ENCODE results near the gene PCDHB16. TPM values are rescaled to one million over a fixed set of nuclear protein-coding genes. Genes with fewer than 3 reads are reported as not detected.
A peak's percentile ranks its signal among the peaks of the same experiment; 100 is the strongest.
"Not testable (repeated sequence)": the region's sequence is repeated elsewhere in the genome, so short reads cannot be mapped to it uniquely, and the experiment has no call there.

The PCDHB16 gene
- total RNA-seq, 1 donor = 0.36 TPM

DNA sequence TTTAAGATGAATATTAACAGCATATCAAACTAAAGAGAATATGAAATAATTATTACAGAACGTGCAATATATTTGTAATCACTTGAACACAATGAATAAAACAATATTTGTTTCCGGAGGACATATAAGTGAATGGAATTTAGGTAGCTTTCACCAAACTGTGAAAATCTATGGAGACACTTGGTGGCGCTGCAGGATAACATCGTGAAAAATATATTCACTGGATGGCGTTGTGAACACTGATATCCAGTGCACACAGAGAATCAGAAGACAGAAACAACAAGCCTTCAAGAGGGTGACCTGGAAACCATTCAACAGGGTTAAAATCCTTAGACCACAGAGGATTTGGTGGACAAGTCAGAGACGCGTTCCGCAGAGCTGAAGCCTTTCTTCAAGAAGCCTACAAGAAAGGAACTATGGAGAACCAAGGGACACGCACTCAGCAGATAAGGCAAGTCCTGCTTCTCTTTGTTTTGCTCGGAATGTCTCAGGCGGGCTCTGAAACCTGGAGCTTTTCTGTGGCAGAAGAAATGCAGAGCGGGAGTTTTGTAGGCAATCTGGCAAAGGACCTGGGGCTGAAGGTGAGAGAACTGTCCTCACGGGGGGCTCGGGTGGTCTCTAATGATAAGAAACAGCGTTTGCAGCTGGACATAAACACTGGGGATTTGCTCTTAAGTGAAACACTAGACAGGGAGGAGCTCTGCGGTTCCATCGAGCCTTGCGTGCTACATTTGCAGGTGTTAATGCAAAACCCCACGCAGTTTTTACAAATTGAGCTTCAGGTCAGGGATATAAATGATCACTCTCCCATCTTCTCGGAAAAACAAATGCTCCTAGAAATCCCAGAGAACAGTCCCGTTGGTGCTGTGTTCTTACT is 17.4 kb downstream of the PCDHB16 start, which contains the start of gene PCDHB11:
PCDHB11 (plus strand) TSS at position 269 of the 877 bp plus-strand sequence; CDS start at position 417, 148 bp downstream.
- no peak within 1 kb of the TSS for H3K4me3 ChIP-seq (ENCODE audit: low read depth, low read length)
- DNase-seq (ENCODE audit: low read depth) = no peak
- TF ChIP-seq, protein P1, sequence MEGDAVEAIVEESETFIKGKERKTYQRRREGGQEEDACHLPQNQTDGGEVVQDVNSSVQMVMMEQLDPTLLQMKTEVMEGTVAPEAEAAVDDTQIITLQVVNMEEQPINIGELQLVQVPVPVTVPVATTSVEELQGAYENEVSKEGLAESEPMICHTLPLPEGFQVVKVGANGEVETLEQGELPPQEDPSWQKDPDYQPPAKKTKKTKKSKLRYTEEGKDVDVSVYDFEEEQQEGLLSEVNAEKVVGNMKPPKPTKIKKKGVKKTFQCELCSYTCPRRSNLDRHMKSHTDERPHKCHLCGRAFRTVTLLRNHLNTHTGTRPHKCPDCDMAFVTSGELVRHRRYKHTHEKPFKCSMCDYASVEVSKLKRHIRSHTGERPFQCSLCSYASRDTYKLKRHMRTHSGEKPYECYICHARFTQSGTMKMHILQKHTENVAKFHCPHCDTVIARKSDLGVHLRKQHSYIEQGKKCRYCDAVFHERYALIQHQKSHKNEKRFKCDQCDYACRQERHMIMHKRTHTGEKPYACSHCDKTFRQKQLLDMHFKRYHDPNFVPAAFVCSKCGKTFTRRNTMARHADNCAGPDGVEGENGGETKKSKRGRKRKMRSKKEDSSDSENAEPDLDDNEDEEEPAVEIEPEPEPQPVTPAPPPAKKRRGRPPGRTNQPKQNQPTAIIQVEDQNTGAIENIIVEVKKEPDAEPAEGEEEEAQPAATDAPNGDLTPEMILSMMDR (IDR thresholded peaks at IDR 0.05; ENCODE audit: insufficient read depth, low read length) = no peak

DNA sequence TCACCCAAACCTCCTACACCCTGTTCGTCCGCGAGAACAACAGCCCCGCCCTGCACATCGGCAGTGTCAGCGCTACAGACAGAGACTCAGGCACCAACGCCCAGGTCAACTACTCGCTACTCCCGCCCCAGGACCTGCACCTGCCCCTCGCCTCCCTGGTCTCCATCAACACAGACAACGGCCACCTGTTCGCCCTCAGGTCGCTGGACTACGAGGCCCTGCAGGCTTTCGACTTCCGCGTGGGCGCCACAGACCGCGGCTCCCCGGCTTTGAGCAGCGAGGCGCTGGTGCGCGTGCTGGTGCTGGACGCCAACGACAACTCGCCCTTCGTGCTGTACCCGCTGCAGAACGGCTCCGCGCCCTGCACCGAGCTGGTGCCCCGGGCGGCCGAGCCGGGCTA is 18.9 kb downstream of the PCDHB16 start:
- not testable (repeated sequence) for H3K4me3 ChIP-seq (ENCODE audit: low read depth, low read length); DNase-seq (ENCODE audit: low read depth)

DNA sequence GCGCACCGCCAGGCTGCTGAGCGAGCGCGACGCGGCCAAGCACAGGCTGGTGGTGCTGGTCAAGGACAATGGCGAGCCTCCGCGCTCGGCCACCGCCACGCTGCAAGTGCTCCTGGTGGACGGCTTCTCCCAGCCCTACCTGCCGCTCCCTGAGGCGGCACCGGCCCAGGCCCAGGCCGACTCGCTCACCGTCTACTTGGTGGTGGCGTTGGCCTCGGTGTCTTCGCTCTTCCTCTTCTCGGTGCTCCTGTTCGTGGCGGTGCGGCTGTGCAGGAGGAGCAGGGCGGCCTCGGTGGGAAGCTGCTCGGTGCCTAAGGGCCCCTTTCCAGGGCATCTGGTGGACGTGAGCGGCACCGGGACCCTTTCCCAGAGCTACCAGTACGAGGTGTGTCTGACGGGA is 19.5 kb downstream of the PCDHB16 start:
- DNase-seq (ENCODE audit: low read depth); H3K4me3 ChIP-seq (ENCODE audit: low read depth, low read length): not testable (repeated sequence)

DNA sequence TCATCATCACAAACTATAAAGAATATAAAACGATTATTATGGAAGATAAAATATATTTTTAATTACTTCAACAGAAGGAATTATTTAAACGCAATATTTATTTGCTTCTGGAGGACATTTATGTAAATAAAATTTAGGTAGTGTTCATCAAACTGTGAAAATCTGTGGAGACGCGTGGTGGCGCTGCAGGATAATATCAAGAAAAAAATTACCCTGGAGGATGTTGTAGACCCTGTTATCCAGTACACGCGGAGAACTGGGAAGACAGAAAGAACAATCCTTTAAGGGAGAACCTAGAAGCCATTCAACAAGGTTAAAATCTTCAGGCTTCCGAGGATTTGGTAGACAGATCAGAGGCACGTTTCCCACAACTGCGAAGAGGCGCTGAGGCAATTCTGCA is 26.3 kb downstream of the PCDHB16 start, which contains the start of gene PCDHB12:
PCDHB12 (plus strand) TSS at position 242 of the 400 bp plus-strand sequence. CDS start 189 bp downstream, outside the sequence.
- H3K4me3 ChIP-seq (ENCODE audit: low read depth, low read length) = no peak within 1 kb of the TSS
- no peak for DNase-seq (ENCODE audit: low read depth)
- TF ChIP-seq, protein P1 (IDR thresholded peaks at IDR 0.05; ENCODE audit: insufficient read depth, low read length) = no peak

DNA sequence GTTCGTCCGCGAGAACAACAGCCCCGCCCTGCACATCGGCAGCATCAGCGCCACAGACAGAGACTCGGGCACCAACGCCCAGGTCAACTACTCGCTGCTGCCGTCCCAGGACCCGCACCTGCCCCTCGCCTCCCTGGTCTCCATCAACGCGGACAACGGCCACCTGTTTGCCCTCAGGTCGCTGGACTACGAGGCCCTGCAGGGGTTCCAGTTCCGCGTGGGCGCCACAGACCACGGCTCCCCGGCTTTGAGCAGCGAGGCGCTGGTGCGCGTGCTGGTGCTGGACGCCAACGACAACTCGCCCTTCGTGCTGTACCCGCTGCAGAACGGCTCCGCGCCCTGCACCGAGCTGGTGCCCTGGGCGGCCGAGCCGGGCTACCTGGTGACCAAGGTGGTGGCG is 28.1 kb downstream of the PCDHB16 start:
- not testable (repeated sequence) for H3K4me3 ChIP-seq (ENCODE audit: low read depth, low read length); DNase-seq (ENCODE audit: low read depth)

DNA sequence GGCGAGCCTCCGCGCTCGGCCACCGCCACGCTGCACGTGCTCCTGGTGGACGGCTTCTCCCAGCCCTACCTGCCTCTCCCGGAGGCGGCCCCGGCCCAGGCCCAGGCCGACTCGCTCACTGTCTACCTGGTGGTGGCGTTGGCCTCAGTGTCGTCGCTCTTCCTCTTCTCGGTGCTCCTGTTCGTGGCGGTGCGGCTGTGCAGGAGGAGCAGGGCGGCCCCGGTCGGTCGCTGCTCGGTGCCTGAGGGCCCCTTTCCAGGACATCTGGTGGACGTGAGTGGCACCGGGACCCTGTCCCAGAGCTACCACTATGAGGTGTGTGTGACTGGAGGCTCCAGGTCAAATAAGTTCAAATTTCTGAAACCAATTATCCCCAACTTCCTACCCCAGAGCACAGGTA is 28.7 kb downstream of the PCDHB16 start:
- not testable (repeated sequence) for H3K4me3 ChIP-seq (ENCODE audit: low read depth, low read length); DNase-seq (ENCODE audit: low read depth)

DNA sequence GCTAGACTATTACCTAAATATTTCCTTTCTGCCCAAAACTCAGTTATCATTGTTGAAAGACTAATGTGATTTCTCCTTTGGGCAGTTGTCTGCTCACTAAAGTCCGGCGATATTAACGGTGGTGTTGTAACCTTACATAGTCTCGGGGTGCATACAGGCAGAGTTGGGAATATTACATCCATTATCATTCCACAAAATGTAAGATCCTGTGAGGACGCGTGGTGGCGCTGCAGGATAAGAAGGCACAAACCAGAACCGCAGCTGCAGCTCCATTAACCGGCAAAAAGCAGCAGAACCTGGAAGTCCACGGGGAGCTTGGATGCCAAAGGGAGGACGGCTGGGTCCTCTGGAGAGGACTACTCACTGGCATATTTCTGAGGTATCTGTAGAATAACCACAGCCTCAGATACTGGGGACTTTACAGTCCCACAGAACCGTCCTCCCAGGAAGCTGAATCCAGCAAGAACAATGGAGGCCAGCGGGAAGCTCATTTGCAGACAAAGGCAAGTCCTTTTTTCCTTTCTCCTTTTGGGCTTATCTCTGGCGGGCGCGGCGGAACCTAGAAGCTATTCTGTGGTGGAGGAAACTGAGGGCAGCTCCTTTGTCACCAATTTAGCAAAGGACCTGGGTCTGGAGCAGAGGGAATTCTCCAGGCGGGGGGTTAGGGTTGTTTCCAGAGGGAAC is 31.6 kb downstream of the PCDHB16 start, which contains the start of gene PCDHB13:
PCDHB13 (plus strand) TSS at position 264 of the 684 bp plus-strand sequence; CDS start at position 469, 205 bp downstream.
- peak; percentile 9 for DNase-seq (ENCODE audit: low read depth)
- not testable (repeated sequence) for H3K4me3 ChIP-seq (ENCODE audit: low read depth, low read length)

DNA sequence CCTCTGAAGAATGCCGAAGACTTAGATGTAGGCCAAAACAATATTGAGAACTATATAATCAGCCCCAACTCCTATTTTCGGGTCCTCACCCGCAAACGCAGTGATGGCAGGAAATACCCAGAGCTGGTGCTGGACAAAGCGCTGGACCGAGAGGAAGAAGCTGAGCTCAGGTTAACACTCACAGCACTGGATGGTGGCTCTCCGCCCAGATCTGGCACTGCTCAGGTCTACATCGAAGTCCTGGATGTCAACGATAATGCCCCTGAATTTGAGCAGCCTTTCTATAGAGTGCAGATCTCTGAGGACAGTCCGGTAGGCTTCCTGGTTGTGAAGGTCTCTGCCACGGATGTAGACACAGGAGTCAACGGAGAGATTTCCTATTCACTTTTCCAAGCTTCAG is 32.4 kb downstream of the PCDHB16 start:
- not testable (repeated sequence) for H3K4me3 ChIP-seq (ENCODE audit: low read depth, low read length)

DNA sequence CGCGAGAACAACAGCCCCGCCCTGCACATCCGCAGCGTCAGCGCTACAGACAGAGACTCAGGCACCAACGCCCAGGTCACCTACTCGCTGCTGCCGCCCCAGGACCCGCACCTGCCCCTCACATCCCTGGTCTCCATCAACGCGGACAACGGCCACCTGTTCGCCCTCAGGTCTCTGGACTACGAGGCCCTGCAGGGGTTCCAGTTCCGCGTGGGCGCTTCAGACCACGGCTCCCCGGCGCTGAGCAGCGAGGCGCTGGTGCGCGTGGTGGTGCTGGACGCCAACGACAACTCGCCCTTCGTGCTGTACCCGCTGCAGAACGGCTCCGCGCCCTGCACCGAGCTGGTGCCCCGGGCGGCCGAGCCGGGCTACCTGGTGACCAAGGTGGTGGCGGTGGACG is 33.3 kb downstream of the PCDHB16 start:
- DNase-seq (ENCODE audit: low read depth); H3K4me3 ChIP-seq (ENCODE audit: low read depth, low read length): not testable (repeated sequence)

More for the DNA sequence above, 32.4 kb downstream of the PCDHB16 start:
- not testable (repeated sequence) for DNase-seq (ENCODE audit: low read depth)

DNA sequence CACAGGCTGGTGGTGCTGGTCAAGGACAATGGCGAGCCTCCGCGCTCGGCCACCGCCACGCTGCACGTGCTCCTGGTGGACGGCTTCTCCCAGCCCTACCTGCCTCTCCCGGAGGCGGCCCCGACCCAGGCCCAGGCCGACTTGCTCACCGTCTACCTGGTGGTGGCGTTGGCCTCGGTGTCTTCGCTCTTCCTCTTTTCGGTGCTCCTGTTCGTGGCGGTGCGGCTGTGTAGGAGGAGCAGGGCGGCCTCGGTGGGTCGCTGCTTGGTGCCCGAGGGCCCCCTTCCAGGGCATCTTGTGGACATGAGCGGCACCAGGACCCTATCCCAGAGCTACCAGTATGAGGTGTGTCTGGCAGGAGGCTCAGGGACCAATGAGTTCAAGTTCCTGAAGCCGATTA is 33.8 kb downstream of the PCDHB16 start:
- DNase-seq (ENCODE audit: low read depth); H3K4me3 ChIP-seq (ENCODE audit: low read depth, low read length): not testable (repeated sequence)

DNA sequence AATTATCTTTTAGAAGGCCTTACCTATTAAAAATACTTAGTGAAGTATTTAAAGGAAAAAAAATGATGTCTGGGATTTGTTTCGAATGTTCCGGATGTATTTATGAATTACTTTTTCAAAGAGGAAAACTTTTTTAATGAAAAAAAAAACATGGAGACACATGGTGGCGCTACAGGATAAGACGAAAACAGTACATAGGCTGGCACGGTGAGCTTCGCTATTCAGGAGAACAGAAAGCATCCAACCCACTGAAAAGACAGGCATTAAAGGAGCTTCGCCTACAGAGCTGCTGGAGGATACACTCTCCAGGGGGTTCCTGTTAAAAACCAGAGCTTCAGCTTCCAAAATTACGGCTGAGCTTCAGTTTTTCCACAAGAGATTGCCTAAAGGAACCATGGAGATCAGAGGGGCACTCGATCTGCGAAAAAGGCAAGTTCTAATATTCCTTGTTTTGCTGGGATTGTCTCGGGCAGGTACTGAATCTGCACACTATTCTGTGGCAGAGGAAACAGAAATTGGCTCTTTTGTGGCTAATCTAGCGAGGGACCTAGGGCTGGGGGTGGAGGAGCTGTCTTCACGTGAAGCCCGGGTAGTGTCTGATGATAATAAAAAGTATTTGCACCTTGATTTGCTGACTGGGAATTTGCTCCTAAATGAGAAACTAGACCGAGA is 41.1 kb downstream of the PCDHB16 start, which contains the start of gene PCDHB14:
PCDHB14 (plus strand) TSS at position 232 of the 672 bp plus-strand sequence; CDS start at position 395, 163 bp downstream.
- TF ChIP-seq, protein P1 (IDR thresholded peaks at IDR 0.05; ENCODE audit: insufficient read depth, low read length) = no peak
- DNase-seq (ENCODE audit: low read depth) = peak; percentile 30
- peak within 1 kb of the TSS; percentile 44 for H3K4me3 ChIP-seq (ENCODE audit: low read depth, low read length)

DNA sequence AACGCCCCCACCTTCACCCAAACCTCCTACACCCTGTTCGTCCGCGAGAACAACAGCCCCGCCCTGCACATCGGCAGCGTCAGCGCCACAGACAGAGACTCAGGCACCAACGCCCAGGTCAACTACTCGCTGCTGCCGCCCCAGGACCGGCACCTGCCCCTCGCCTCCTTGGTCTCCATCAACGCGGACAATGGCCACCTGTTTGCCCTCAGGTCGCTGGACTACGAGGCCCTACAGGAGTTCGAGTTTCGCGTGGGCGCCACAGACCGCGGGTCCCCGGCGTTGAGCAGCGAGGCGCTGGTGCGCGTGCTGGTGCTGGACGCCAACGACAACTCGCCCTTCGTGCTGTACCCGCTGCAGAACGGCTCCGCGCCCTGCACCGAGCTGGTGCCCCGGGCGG is 42.7 kb downstream of the PCDHB16 start:
- not testable (repeated sequence) for H3K4me3 ChIP-seq (ENCODE audit: low read depth, low read length); DNase-seq (ENCODE audit: low read depth)

DNA sequence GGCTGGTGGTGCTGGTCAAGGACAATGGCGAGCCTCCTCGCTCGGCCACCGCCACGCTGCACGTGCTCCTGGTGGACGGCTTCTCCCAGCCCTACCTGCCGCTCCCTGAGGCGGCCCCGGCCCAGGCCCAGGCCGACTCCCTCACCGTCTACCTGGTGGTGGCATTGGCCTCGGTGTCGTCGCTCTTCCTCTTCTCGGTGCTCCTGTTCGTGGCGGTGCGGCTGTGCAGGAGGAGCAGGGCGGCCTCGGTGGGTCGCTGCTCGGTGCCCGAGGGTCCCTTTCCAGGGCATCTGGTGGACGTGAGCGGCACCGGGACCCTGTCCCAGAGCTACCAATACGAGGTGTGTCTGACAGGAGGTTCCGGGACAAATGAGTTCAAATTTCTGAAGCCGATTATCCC is 43.2 kb downstream of the PCDHB16 start:
- H3K4me3 ChIP-seq (ENCODE audit: low read depth, low read length); DNase-seq (ENCODE audit: low read depth): not testable (repeated sequence)

All from fibroblast of the aortic adventitia (primary cell).